ENCODE measurements around the gene TFB1M. TPM values are rescaled to one million over a fixed set of nuclear protein-coding genes. Genes with fewer than 3 reads are reported as not detected.
"Not testable (repeated sequence)": the region's sequence is repeated elsewhere in the genome, so short reads cannot be mapped to it uniquely, and the experiment has no call there.

The TFB1M gene
- total RNA-seq, 1 experiment from 2014 or later = 13.3 TPM

GRCh38 chr6:155222506-155222905, 91.8 kb downstream of the TFB1M start:
- DNase-seq (ENCODE audit: low spot score) = no peak
- in situ Hi-C loops (cut with HindIII; ENCODE audit: low sequenced_read_pairs) = no loop called here

GRCh38 chr6:155221086-155221485, 93.2 kb downstream of the TFB1M start:
- in situ Hi-C loops (cut with HindIII; ENCODE audit: low sequenced_read_pairs) = no loop called here
- DNase-seq (ENCODE audit: low spot score) = no peak

GRCh38 chr6:155219858-155220301, 94.4 kb downstream of the TFB1M start:
- DNase-seq (ENCODE audit: low spot score) = peak; percentile 27
- in situ Hi-C loops (cut with HindIII; ENCODE audit: low sequenced_read_pairs) = no loop called here

GRCh38 chr6:155219299-155219698, 95.0 kb downstream of the TFB1M start:
- in situ Hi-C loops (cut with HindIII; ENCODE audit: low sequenced_read_pairs) = no loop called here
- no peak for DNase-seq (ENCODE audit: low spot score)

- in situ Hi-C loops (cut with HindIII; ENCODE audit: low sequenced_read_pairs); DNase-seq (ENCODE audit: low spot score): not testable (repeated sequence)
Measured at GRCh38 chr6:155218711-155219110, 95.6 kb downstream of the TFB1M start.

GRCh38 chr6:155216312-155217046, 97.8 kb downstream of the TFB1M start:
- DNase-seq (ENCODE audit: low spot score) = no peak
- in situ Hi-C loops (cut with HindIII; ENCODE audit: low sequenced_read_pairs) = no loop called here

- in situ Hi-C loops (cut with HindIII; ENCODE audit: low sequenced_read_pairs) = no loop called here
- DNase-seq (ENCODE audit: low spot score) = no peak
Measured at GRCh38 chr6:155215906-155216305, 98.4 kb downstream of the TFB1M start.

- in situ Hi-C loops (cut with HindIII; ENCODE audit: low sequenced_read_pairs) = no loop called here
- DNase-seq (ENCODE audit: low spot score) = peak; percentile 36
Measured at GRCh38 chr6:155213611-155214372, 100.5 kb downstream of the TFB1M start.

- DNase-seq (ENCODE audit: low spot score) = no peak
- in situ Hi-C loops (cut with HindIII; ENCODE audit: low sequenced_read_pairs) = no loop called here
Measured at GRCh38 chr6:155212616-155213380, 101.5 kb downstream of the TFB1M start.

GRCh38 chr6:155212106-155212505, 102.2 kb downstream of the TFB1M start:
- DNase-seq (ENCODE audit: low spot score) = no peak
- in situ Hi-C loops (cut with HindIII; ENCODE audit: low sequenced_read_pairs) = no loop called here

GRCh38 chr6:155207223-155207622, 107.1 kb downstream of the TFB1M start:
- no peak for DNase-seq (ENCODE audit: low spot score)
- in situ Hi-C loops (cut with HindIII; ENCODE audit: low sequenced_read_pairs) = no loop called here

Other genes with a start within 250 kb of the TFB1M start
- not detected in 2 replicates for gene CLDN20, start 50.5 kb downstream of the TFB1M start, total RNA-seq (2014; rRNA removed; shearing (Covaris generic))
- gene NOX3, start 141.4 kb upstream of the TFB1M start, total RNA-seq (2014; rRNA removed; shearing (Covaris generic)) = 0.10 TPM in 1 of 2 replicates, not detected in the other